AG08395 (cell line): ENCODE results near the gene LILRA5.
"Not testable (repeated sequence)": the region's sequence is repeated elsewhere in the genome, so short reads cannot be mapped to it uniquely, and the experiment has no call there.

Source experiments
- DNase-seq: peaks from one replicate; pipeline ENCODE4 v3.0.0; 2012; ENCODE audit warnings: mixed read lengths, low spot score

The LILRA5 gene

GRCh38 chr19:54302257-54302656, 10.7 kb downstream of the LILRA5 start:
- DNase-seq = no peak

- no peak for DNase-seq
These were observed 13.5 kb downstream of the LILRA5 start for GRCh38 chr19:54299515-54299914.

GRCh38 chr19:54299126-54299498, 13.9 kb downstream of the LILRA5 start:
- no peak for DNase-seq

GRCh38 chr19:54298357-54299125, 14.4 kb downstream of the LILRA5 start:
- no peak for DNase-seq

- DNase-seq = no peak
These were observed 15.1 kb downstream of the LILRA5 start for GRCh38 chr19:54297759-54298305.

- no peak for DNase-seq
These were observed 18.4 kb downstream of the LILRA5 start for GRCh38 chr19:54294539-54294938.

GRCh38 chr19:54289160-54289559, 23.8 kb downstream of the LILRA5 start:
- not testable (repeated sequence) for DNase-seq

GRCh38 chr19:54287456-54287855, 25.5 kb downstream of the LILRA5 start:
- no peak for DNase-seq

- DNase-seq = not testable (repeated sequence)
These were observed 26.7 kb downstream of the LILRA5 start for GRCh38 chr19:54286283-54286682.

- not testable (repeated sequence) for DNase-seq
These were observed 27.4 kb downstream of the LILRA5 start for GRCh38 chr19:54285427-54286056.

- DNase-seq = no peak
These were observed 30.1 kb downstream of the LILRA5 start for GRCh38 chr19:54282686-54283470.

- DNase-seq = not testable (repeated sequence)
These were observed 31.3 kb downstream of the LILRA5 start for GRCh38 chr19:54281729-54282075.

- no peak for DNase-seq
These were observed 31.8 kb downstream of the LILRA5 start, which contains the start of gene LILRB2 for GRCh38 chr19:54281007-54281728. TSS of gene LILRB2 (minus strand) at chr19:54281110. CDS start at chr19:54280496, 614 bp downstream.

GRCh38 chr19:54280441-54280840, 32.5 kb downstream of the LILRA5 start:
- not testable (repeated sequence) for DNase-seq

- DNase-seq = not testable (repeated sequence)
These were observed 32.9 kb downstream of the LILRA5 start for GRCh38 chr19:54280025-54280424.

GRCh38 chr19:54279406-54279962, 33.5 kb downstream of the LILRA5 start:
- DNase-seq = no peak

GRCh38 chr19:54278571-54279195, 34.3 kb downstream of the LILRA5 start:
- not testable (repeated sequence) for DNase-seq

- DNase-seq = not testable (repeated sequence)
These were observed 34.9 kb downstream of the LILRA5 start for GRCh38 chr19:54278056-54278455.

- not testable (repeated sequence) for DNase-seq
These were observed 35.8 kb downstream of the LILRA5 start for GRCh38 chr19:54277111-54277615.

- no peak for DNase-seq
These were observed 37.0 kb downstream of the LILRA5 start for GRCh38 chr19:54275951-54276350.

GRCh38 chr19:54274516-54274915, 38.5 kb downstream of the LILRA5 start:
- DNase-seq = not testable (repeated sequence)
